Hypothalamus (tissue), 51 donors: Measurements from ENCODE around the gene MGLL.
"Not testable (repeated sequence)": the region's sequence is repeated elsewhere in the genome, so short reads cannot be mapped to it uniquely, and the experiment has no call there.

Experiments
- DNase-seq, 51 donors: peaks; one replicate each; lab custom pipeline; 2025; lab: John Stamatoyannopoulos, UW

The MGLL gene

DNA sequence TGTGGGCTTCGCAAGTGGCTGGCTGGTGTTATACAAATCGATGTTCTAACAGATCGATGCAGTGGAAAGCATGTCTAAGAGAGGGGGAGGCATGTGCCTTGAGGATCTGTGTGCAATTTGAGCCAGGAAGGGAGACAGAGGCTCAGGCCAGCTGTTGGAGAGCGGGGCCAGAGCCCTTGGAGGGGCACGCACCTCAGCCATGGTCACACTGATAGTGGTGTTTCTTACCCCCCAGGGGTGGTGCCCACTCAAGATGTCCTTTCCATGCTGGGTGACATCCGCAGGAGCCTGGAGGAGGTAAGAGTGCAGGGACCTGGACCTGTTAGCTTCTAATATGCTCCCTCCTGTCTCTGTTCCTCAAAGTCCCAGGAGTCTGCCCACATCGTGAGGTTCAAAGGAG, 153.4 kb downstream of the MGLL start:
- DNase-seq: no peak

DNA sequence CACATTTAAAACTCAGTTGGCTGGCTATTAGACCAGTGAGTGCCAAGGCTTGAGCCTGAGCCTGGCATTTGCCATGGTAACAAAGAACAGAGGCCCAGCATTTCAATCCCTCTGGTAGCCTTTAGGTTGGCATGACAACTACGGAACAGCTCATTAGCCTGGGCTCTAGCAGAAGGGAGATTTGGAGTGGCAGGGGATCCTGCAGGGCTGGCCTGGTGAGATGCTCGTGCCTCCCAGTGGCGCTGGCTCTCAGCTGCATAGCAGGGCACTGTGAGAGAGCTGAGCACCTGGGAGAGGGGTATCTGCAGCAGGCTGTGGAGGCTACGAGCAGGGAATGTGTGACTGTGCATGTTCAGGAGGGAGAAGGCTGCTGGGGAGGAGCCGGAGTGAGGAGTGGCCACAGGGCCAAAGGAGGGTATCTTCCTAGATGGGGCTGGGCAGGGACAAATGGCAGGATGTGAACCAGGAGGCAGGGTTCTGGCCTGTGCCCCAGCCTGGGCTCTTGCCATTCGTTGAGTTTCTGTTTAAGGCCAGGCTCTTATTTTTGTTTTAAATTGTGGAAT, 155.1 kb downstream of the MGLL start:
- DNase-seq: peak in 29 of 51 donors; percentile 12 to 77 (median 53)

DNA sequence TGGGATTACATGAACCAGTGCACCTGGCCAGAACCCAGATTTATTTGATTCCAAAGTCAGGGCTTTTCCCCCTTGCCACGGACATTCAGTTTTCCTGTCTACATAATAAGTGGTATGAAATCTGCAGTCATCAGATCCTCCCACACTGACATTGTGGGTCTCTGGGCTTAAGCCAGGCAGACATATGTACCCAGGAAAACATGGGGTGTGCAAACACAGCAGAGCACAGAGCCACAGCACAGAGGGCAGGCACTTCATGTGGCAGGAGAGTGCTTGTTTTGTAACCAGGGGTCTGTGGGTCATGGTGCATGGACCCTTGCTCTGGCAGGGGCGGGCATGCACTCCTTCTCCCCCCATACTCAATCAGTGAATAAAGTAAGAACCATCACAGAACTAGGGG, 155.6 kb downstream of the MGLL start:
- no peak for DNase-seq

- DNase-seq: no peak
Measured at GRCh38 chr3:127665586-127665985, 156.7 kb downstream of the MGLL start.

- no peak for DNase-seq
Measured at GRCh38 chr3:127665165-127665564, 157.2 kb downstream of the MGLL start.

DNA sequence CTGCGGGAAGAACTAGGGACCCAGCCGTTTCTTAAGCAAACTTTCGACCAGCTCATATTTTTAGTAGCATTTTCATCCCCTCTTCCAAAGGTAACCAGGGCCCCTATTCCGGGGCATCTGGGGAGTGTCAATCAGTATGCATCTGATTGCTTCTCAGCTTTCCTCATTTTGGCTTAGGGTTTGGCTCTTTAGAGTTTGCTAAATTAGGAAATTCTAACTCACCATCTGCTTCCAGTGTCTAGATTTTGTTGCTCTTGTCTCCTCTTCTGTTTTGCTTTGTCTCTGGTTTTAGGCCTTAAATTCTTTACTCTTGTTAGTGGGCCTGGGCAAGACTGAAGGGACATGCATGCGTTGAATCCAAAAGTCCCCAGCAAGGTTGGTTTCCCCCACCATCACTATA, 159.2 kb downstream of the MGLL start:
- DNase-seq: no peak

DNA sequence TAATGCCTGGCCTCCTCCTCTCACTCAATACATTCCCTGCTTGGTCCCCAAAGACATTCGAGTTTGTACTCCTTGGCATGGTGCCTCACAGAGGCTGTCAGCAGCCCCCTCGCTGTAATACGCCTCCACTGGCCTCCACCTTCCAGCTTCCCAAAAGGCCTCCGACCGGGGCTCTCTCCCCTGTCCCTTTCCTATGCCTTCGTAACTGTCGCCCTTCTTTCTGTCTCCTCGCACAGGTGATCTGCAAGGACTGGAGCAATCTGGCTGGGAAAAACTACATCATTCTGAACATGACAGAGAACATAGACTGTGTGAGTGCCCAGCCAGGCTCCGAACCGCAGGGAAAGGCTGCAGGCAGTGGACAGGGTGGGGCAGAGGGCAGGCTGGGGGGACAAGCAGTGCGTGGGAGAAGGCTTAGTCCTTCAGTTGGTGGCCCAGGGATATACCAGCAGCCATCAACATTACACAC, 160.3 kb downstream of the MGLL start:
- DNase-seq: no peak

DNA sequence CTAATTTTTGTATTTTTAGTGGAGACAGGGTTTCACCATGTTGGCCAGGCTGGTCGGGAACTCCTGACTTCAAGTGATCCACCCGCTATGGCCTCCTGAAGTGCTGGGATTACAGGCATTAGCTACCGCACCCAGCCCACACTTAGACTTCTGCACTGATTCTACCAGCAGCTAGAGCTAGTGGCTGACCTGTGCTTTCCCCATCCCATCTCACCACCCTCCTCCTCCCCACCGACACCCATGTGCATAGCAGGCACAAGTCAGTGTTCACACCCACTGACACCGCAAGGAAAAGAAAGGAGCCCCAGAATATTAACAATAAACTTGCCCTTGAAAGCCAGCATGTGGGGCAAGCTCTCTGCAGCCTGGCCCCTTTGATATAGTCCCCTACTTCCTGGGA, 160.7 kb downstream of the MGLL start:
- no peak for DNase-seq

GRCh38 chr3:127660621-127661251, 161.6 kb downstream of the MGLL start:
- no peak for DNase-seq

- no peak for DNase-seq
Measured at GRCh38 chr3:127658234-127658633, 164.1 kb downstream of the MGLL start.

- no peak for DNase-seq
Measured at GRCh38 chr3:127656906-127657305, 165.4 kb downstream of the MGLL start.

- DNase-seq: no peak
Measured at GRCh38 chr3:127655641-127656040, 166.7 kb downstream of the MGLL start.

- not testable (repeated sequence) for DNase-seq
Measured at GRCh38 chr3:127654993-127655392, 167.3 kb downstream of the MGLL start.

DNA sequence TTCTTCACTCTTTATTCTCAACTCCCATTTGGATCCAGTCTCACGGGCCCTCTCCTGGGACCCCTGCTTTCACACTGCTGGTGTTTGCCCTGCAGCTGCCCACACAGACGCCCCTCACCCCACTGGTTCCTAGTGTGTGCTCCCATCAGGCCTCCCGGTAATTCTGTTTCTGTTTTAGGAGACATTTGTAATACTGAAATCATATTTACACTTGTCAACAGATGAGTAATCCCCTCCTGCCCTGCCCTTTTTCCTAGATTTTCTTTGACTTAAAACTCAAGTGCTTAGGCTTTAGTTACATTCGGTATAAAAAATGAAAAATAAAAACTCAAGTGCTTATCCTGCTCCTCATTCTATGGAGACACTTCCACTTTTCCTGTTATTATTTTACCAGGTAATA, 167.9 kb downstream of the MGLL start:
- DNase-seq: no peak

GRCh38 chr3:127652246-127652995, 169.9 kb downstream of the MGLL start:
- peak in 19 of 51 donors; percentile 4 to 57 (median 29) for DNase-seq

DNA sequence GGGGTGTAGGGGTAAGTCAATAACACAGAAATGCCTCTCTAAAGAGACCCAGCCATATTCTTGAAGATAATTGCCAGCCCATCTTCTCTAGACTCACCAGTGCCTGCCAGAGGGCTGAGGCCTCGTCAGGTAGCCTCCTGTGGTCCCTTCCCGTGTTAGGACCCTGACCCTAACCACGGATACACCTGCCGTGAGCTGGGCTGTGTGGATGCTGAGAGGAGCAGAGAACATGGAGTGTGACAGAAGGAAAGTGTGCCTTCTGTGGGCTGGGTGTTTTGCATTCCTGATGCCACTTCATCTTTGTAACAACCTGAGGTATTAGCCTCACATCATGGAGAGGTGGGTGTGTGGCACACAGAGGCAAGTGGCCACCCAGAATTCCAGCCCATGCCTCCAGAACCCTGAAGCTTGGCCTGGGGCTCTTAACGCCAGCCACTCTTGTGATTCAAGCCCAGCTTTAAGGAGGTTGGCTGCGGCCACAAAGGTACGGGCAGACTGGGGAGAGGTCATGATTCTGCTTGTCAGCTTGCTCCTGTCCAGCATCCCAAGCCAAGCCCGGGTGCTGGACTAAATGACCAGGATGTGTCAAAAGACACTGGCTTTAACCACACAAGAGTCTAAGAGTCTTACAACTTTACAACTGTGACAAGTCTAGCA, 170.7 kb downstream of the MGLL start:
- DNase-seq: no peak

GRCh38 chr3:127650236-127650635, 172.1 kb downstream of the MGLL start:
- DNase-seq: no peak

- no peak for DNase-seq
Measured at GRCh38 chr3:127647845-127648204, 174.5 kb downstream of the MGLL start.

GRCh38 chr3:127647166-127647844, 175.0 kb downstream of the MGLL start:
- DNase-seq: no peak

GRCh38 chr3:127646501-127647046, 175.7 kb downstream of the MGLL start:
- no peak for DNase-seq
